Pancreas (tissue), 10 donors: Measurements from ENCODE around the gene CLPTM1L. TPM values are rescaled to one million over a fixed set of nuclear protein-coding genes. Genes with fewer than 3 reads are reported as not detected.

Experiments used
- ATAC-seq, 4 donors: fragments of 200-7000 bp; cut with Tn5 transposase; one replicate each; pipeline versions ENCODE4 v1.8.0 to v1.9.1; 2020; ENCODE audit warnings: mild to moderate bottlenecking in 4 of 4, moderate library complexity in 4 of 4
- DNase-seq, 6 donors: peaks; one replicate each; pipeline ENCODE4 v3.0.0-alpha.2; 2020
- FAIRE-seq: peaks from 2 replicates; lab custom pipeline; 2012; peaks lifted over from hg19 to GRCh38; lab: Jason Lieb, UNC
- H3K27ac ChIP-seq, 4 donors: fragments of 200-600 bp; sonication (generic); 1 replicate in 3 of 4; 2 replicates in 1 of 4; pipeline versions ENCODE4 v1.5.0 to v1.8.0; 2020
- H3K27me3 ChIP-seq, 4 donors: fragments of 200-600 bp; one replicate each; pipeline ENCODE4 v1.8.0; 2021
- H3K36me3 ChIP-seq, 3 donors: fragments of 200-600 bp; sonication (generic) in 1 of 3; one replicate each; pipeline versions ENCODE4 v1.5.0 to v1.8.0; 2020 to 2021
- H3K4me1 ChIP-seq, 3 donors: fragments of 200-600 bp; one replicate each; pipeline ENCODE4 v1.8.0; 2021
- H3K4me3 ChIP-seq, 4 donors: fragments of 200-600 bp; sonication (generic) in 2 of 4; one replicate each; pipeline versions ENCODE4 v1.5.0 to v1.8.0; 2020 to 2021
- H3K9me3 ChIP-seq, 4 donors: fragments of 200-600 bp; one replicate each; pipeline ENCODE4 v1.8.0; 2021
- WGBS, 2 donors: extraction: QIAGEN DNeasy Blood & Tissue Kit; methylation state at CpG; one replicate each; pipeline ENCODE4 v1.1.7; 2013; 5-methylcytosine and 5-hydroxymethylcytosine counted together
- intact Hi-C, 3 donors: fragments of 100-400 bp; cut with DNase I; formaldehyde crosslinking; loops; one replicate each; pipeline versions ENCODE4 v1.11.1 to v1.14.2; 2022
- polyA plus RNA-seq, 2 donors: library from polyadenylated mRNA; stranded (reverse); fragments of 200-250 nt; gene quantifications; one replicate each; pipeline ENCODE4 v1.2.3, GENCODE V29; 2013
- total RNA-seq, 6 donors: library from RNA; stranded (reverse); fragmentation: NEBNext Ultra II Directional in 4 of 6; extraction: Animal tissue kit (Norgen Biotek cat#: 25700) in 4 of 6; gene quantifications; one replicate each; pipeline versions ENCODE4 v1.2.1 to v1.2.4, GENCODE V29; 2021 to 2023
- TF ChIP-seq, protein P1 (sequence below), 4 donors: fragments of 200-600 bp; sonication (generic) in 3 of 4; IDR thresholded peaks; one replicate each; pipeline versions ENCODE4 v1.5.0 to v1.8.0; 2021; ENCODE audit warnings: antibody characterized with exemption in 4 of 4
- donor health status: healthy with polysubstance abuse.
- donor health status: DM: no; HTN: no; CAD: no; lungs with moderate emphysema.
- donor health status: DM: no; HTN: no; CAD: no.
- donor health status: control.
- donor health status: control.
- donor health status: Bipolar disorder and iron deficiency.
- donor health status: DM: yes; HTN: yes; CAD: no.
- donor health status: DM: no; HTN: no; CAD: no.
- donor health status: DM: no; HTN: no; CAD: no.
- donor health status: DM: yes; HTN: yes; CAD: no.

The CLPTM1L gene
- total and polyA plus RNA-seq, 8 donors = 39.5 to 63.0 (median 53.2) TPM

DNA sequence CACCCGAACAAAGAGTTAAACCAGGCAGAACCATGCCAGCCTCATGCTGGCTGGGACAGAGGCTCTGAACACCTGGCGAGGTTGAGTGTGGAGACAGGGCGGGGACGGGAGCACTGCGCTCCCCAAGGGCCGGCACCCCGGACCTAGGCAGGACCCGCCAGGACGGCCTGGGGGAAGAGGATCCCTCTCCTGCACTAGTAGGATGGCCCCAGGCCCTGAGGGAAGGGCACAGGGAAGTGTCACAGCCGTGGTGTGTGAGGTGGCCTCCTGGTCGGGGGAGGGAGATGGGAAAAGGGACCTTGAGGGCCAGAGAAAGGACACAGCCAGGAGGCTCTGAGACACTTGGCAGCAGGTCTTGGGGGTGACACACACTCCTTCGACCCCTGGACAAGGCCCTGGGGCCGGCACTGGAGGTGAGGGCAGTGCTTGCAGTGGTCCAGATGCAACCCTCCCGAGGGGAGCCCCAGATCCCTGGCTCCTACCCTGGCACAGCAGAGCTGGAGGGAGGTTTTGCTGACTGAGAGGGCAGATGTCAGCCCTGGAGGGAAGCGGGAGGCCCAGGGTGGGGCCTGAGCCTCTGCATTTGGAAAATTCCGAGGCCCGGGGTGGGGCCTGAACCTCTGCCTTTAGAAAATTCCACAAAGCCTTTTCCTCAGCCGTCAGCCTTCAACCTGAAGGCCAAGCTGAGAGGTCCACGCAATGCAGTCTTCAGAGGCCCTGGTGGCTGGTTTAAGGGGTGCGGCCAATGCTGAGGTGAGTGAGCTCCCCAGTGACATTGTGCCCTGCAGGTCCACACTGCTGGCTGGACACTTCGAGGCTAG is 25.3 kb downstream of the CLPTM1L start:
- no peaks in the 10 kb centered on the region for H3K27me3 ChIP-seq
- H3K4me1 ChIP-seq = peaks cover 14 to 16% (median 14%) of the 10 kb centered on the region in 3 donors
- FAIRE-seq (no peak), ATAC-seq (no peak), DNase-seq (peak in 2 of 6 donors; percentile 10 to 12)
- H3K4me3 ChIP-seq = no peak overlapping the region
- TF ChIP-seq, protein P1, sequence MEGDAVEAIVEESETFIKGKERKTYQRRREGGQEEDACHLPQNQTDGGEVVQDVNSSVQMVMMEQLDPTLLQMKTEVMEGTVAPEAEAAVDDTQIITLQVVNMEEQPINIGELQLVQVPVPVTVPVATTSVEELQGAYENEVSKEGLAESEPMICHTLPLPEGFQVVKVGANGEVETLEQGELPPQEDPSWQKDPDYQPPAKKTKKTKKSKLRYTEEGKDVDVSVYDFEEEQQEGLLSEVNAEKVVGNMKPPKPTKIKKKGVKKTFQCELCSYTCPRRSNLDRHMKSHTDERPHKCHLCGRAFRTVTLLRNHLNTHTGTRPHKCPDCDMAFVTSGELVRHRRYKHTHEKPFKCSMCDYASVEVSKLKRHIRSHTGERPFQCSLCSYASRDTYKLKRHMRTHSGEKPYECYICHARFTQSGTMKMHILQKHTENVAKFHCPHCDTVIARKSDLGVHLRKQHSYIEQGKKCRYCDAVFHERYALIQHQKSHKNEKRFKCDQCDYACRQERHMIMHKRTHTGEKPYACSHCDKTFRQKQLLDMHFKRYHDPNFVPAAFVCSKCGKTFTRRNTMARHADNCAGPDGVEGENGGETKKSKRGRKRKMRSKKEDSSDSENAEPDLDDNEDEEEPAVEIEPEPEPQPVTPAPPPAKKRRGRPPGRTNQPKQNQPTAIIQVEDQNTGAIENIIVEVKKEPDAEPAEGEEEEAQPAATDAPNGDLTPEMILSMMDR (IDR thresholded peaks at IDR 0.05) = no peak
- peaks cover 0 to 52% (median 27%) of the 10 kb centered on the region in 3 donors for H3K36me3 ChIP-seq
- H3K9me3 ChIP-seq = no peaks in the 10 kb centered on the region
- 90% methylated on average over 20 to 21 of the region's 21 CpGs for WGBS, 2 donors
- no peak overlapping the region for H3K27ac ChIP-seq
- intact Hi-C loops = no loop called here

DNA sequence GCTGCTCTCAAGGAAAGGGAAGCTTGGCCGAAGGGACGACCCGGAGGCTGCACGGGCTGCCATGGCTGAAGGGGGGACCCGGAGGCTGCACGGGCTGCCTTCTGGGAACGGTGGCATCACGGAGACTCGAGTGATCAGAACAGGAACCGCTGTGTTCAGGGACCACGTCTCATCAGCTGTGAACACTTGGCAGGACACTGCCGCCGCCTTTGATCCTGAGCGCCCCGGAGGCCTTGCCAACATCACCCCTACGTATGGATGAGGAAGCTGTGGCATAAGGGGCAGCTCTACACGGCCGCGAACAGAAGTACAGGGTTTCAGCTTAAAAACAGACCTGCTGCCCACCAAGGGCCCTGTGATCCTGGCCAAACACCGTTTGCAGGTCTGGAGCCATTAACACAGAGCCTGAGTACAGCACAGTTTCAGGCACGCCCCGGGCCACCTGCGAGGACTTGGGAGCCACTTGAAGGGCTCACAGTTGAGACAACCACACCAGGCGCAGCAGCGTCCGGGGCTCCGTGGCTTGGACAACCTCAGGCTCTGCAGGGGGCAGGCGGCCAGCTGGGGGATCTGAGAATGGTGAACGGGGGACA is 26.1 kb downstream of the CLPTM1L start:
- Histone ChIP-seq H3K4me1 (peaks cover 14 to 16% (median 14%) of the 10 kb centered on the region in 3 donors), H3K27me3 (no peaks in the 10 kb centered on the region), H3K27ac (no peak overlapping the region), H3K36me3 (peaks cover 0 to 51% (median 18%) of the 10 kb centered on the region in 3 donors), H3K4me3 (no peak overlapping the region), H3K9me3 (no peaks in the 10 kb centered on the region)
- ATAC-seq (no peak), DNase-seq (peak in 2 of 6 donors; percentile 12 to 14), FAIRE-seq (no peak)
- intact Hi-C loops = no loop called here
- WGBS, 2 donors = 94 to 96% methylated on average over 29 of the region's 29 CpGs
- TF ChIP-seq, protein P1 (IDR thresholded peaks at IDR 0.05) = no peak

DNA sequence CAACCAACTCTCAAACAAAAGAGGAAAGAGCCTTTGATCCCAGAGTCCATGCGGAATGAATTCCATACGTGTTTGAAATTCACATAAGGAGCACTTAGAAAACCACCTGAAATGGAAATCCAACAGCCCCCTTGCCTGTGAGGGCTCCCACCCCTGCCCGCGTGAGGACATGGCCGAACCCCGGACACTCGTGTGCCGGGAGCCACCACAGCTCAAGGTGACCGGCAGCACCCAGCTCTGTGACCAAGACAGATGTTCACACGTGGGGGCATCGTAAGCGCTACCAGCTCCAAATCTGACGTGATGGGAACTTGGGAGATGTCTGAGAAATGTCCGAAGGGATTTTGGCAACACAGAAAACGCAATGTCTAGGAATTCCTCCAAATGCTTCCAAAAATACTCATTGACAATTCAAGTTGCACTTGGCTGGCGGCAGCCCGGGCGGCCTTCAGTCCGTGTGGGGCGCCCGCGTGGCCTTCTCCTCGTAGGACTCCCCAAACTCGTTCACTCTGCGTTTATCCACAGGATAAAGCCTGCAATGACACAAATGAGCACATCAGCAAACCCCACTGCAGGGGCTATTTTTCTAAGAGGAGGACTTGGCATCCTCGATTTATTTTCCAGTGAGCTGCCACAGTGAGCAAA is 26.9 kb downstream of the CLPTM1L start:
- FAIRE-seq = no peak
- Histone ChIP-seq H3K27ac (no peak overlapping the region), H3K9me3 (no peaks in the 10 kb centered on the region), H3K36me3 (peaks cover 0 to 46% (median 14%) of the 10 kb centered on the region in 3 donors), H3K4me3 (no peak overlapping the region), H3K27me3 (no peaks in the 10 kb centered on the region), H3K4me1 (peaks cover 14 to 16% (median 14%) of the 10 kb centered on the region in 3 donors)
- 92 to 94% methylated on average over 26 of the region's 26 CpGs for WGBS, 2 donors
- no peak for ATAC-seq
- peak in 2 of 6 donors; percentile 8 for DNase-seq
- intact Hi-C loops = no loop called here
- TF ChIP-seq, protein P1 (IDR thresholded peaks at IDR 0.05) = no peak

DNA sequence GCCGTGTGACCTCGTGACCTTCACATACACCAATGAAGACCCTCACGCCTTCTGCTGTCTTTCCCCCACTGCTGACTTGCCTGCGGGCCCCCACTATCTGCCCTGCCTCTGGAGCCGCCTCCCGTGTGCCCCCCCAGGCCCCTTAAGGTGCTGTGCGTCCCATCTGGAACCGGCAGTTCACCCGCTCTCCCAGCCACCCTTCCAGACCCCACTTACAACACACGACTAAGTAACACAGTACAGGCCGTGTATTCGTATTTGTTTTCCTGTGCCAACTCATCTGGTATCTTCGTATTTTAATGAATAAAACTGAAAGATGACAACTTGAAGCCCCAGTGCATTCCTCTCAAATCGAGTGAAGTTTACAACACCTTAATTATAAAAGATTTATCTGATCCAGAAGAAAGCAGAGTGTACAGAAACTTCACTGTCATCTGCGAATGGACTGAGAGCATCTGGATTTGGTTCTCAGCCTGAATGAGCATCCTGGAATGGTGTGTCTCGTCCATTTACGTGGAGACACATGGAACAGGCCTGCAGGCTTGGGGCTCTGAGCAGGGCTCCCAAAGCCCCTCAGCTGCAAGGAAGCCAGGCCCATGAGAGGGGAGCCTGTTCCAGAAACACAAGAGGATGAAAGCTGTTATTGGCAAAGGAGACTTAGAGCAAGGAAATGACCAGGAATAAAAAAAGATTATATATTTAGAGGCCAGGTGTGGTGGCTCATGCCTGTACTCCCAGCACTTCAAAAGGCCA is 28.1 kb downstream of the CLPTM1L start:
- FAIRE-seq (no peak), ATAC-seq (peak in 2 of 4 donors; percentile 3 to 4), DNase-seq (peak in 3 of 6 donors; percentile 8 to 58 (median 9))
- Histone ChIP-seq H3K4me3 (peak overlapping the region in 1 of 4 donors; percentile 31), H3K27ac (peak overlapping the region; percentile 55 to 78 (median 64)), H3K27me3 (no peaks in the 10 kb centered on the region), H3K4me1 (peaks cover 14 to 16% (median 14%) of the 10 kb centered on the region in 3 donors), H3K9me3 (no peaks in the 10 kb centered on the region), H3K36me3 (peaks cover 0 to 39% (median 10%) of the 10 kb centered on the region in 3 donors)
- TF ChIP-seq, protein P1 (IDR thresholded peaks at IDR 0.05) = no peak
- intact Hi-C loops = no loop called here
- 26 to 36% methylated on average over 17 of the region's 17 CpGs for WGBS, 2 donors
